Breast epithelium (tissue), 4 donors: ENCODE results near the gene ZNF324. TPM values are rescaled to one million over a fixed set of nuclear protein-coding genes. Genes with fewer than 3 reads are reported as not detected.
A peak's percentile ranks its signal among the peaks of the same experiment; 100 is the strongest.

Source experiments
- DNase-seq, 2 donors: peaks; one replicate each; pipeline ENCODE4 v3.0.0-alpha.2; 2019; ENCODE audit warnings: low spot score in 2 of 2
- H3K27ac ChIP-seq, 2 donors: fragments of 200-600 bp; sonication (generic) in 1 of 2; one replicate each; pipeline ENCODE4 v1.5.1; 2016 to 2019; ENCODE audit warnings: mild to moderate bottlenecking in 1 of 2
- H3K27me3 ChIP-seq, 2 donors: fragments of 200-600 bp; sonication (generic) in 1 of 2; one replicate each; pipeline versions ENCODE4 v1.5.1 to v1.6.0; 2017 to 2019; ENCODE audit warnings: control low read depth in 1 of 2, mild to moderate bottlenecking in 1 of 2
- H3K36me3 ChIP-seq: fragments of 200-600 bp; one replicate; pipeline ENCODE4 v1.5.1; 2019
- H3K4me1 ChIP-seq, 2 donors: fragments of 200-600 bp; sonication (generic); one replicate each; pipeline ENCODE4 v1.5.1; 2016 to 2019; ENCODE audit warnings: control low read depth in 1 of 2
- H3K4me3 ChIP-seq, 3 donors: fragments of 200-600 bp; sonication (generic); 1 replicate in 2 of 3; 2 replicates in 1 of 3; pipeline ENCODE4 v1.5.1; 2016 to 2019; ENCODE audit warnings: mild to moderate bottlenecking in 3 of 3, moderate library complexity in 2 of 3
- H3K9me3 ChIP-seq, 2 donors: fragments of 200-600 bp; sonication (generic) in 1 of 2; one replicate each; pipeline ENCODE4 v1.5.1; 2016 to 2019; ENCODE audit warnings: control low read depth in 1 of 2
- POLR2A ChIP-seq: fragments of 450-650 bp; IDR thresholded peaks from one replicate; pipeline ENCODE4 v1.6.1; 2016; ENCODE audit warnings: antibody characterized with exemption, mild to moderate bottlenecking, moderate library complexity
- POLR2AphosphoS5 ChIP-seq, 3 donors: sonication (generic); formaldehyde crosslinking; IDR thresholded peaks; one replicate each; pipeline ENCODE4 v1.6.1; 2017; ENCODE audit warnings: antibody characterized with exemption in 3 of 3
- intact Hi-C: fragments of 100-400 bp; cut with DNase I; formaldehyde crosslinking; loops from one replicate; pipeline ENCODE4 v1.15.1; 2023; ENCODE audit warnings: low total_unique reads
- total RNA-seq, 3 donors: library from RNA; depleted of rRNA; stranded (reverse); fragments of >200 nt; gene quantifications; one replicate each; pipeline ENCODE4 v1.1.0, GENCODE V29; 2016
- TF ChIP-seq, protein P1 (sequence below), 3 donors: fragments of 450-650 bp; IDR thresholded peaks; one replicate each; pipeline ENCODE4 v1.5.1; 2016 to 2017; ENCODE audit warnings: antibody characterized with exemption in 3 of 3, mild to moderate bottlenecking in 3 of 3, moderate library complexity in 3 of 3

ZNF324 gene
- total RNA-seq, 3 donors from 2014 or later: 9.0 to 30.9 (median 24.3) TPM

DNA sequence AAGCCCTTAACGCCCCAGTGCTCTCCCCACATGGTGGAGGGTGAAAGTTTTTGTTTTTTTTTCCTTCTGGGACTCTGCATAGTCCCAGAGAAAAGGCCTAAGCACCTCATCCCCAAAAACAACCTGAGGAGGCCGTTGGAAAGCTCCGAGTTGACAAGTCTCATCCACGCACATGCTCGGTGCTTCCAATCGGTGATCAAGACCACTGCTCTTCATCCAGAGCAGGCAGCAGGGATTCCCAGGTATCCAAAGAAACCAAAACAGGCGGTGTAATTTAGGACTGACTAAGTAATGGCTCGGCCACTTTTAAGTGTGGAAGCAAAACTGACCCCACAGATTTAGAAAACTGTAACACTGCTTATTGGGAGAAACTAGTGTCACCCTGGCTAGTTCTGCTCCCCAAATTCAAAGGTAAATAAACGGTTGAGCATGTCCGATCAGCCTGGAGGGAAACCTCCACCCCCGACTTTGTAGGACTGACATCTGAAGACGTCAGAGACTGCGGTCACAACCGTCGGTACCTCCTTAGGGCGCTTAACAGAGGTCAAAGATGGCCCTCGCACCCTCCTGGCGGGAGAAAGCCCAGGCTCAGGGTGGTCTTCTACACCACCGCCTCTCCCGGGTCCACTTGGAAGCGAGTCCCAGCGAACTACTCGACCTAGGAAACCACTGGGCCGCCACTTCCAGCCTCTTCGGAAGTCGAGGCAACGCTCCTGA lies 8.3 kb downstream of the ZNF324 start:
- intact Hi-C loops: no loop called here
- H3K9me3 ChIP-seq: no peaks in the 10 kb centered on the region
- no peak for DNase-seq
- peaks cover 5 to 9% of the 10 kb centered on the region in 2 donors for H3K4me1 ChIP-seq
- H3K27me3 ChIP-seq: no peaks in the 10 kb centered on the region
- H3K36me3 ChIP-seq: no peaks in the 10 kb centered on the region
- TF ChIP-seq POLR2A (no peak), POLR2AphosphoS5 (IDR thresholded peaks at IDR 0.05) (no peak)
- TF ChIP-seq, protein P1, sequence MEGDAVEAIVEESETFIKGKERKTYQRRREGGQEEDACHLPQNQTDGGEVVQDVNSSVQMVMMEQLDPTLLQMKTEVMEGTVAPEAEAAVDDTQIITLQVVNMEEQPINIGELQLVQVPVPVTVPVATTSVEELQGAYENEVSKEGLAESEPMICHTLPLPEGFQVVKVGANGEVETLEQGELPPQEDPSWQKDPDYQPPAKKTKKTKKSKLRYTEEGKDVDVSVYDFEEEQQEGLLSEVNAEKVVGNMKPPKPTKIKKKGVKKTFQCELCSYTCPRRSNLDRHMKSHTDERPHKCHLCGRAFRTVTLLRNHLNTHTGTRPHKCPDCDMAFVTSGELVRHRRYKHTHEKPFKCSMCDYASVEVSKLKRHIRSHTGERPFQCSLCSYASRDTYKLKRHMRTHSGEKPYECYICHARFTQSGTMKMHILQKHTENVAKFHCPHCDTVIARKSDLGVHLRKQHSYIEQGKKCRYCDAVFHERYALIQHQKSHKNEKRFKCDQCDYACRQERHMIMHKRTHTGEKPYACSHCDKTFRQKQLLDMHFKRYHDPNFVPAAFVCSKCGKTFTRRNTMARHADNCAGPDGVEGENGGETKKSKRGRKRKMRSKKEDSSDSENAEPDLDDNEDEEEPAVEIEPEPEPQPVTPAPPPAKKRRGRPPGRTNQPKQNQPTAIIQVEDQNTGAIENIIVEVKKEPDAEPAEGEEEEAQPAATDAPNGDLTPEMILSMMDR (IDR thresholded peaks at IDR 0.05): no peak
- peak overlapping the region; percentile 52 to 89 (median 68) for H3K4me3 ChIP-seq
- peak overlapping the region; percentile 91 to 97 for H3K27ac ChIP-seq

DNA sequence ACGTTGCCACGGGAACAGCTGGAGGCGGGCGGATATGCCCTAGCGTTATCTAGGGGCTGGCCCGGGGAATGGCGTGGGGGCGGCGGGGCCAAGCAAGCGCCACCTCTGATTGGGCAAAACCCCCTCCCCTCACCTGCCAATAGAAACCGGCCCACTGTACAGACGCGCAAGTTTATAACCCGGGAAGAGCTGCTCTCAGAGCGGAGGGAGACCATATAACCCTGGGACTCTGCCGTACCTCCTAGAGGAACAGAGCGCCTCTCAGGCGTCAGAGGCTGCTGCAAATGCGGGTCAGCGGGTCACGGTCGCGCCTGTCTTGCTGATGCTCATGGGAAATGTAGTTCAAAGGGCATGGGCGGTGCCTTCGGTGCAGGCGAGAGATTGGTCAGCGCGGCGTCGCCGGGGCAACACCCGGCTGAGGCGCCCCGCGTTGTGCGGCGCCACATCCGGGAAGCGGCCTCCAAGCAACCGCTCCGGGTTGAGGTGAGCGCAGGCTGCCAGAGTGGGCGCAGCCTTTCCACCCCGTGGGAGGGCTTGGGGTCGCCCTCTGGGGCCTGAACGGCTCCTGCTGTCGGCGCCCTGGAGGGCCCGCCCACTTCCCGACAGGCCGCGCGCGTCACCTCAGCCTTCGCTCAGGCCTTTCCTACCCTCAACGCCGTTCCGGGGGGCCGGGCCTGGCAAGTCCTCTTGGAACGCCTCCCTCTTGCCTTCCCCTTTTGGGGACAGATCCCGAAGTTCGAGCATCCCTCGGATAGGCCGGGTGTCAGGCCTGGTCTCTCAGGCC lies 9.0 kb downstream of the ZNF324 start, which contains the start of gene ZNF446:
TSS of gene ZNF446 (plus strand) at position 639 of the 784 bp plus-strand sequence. CDS start 867 bp downstream, outside the sequence.
- Histone ChIP-seq H3K4me1 (peaks cover 5 to 9% of the 10 kb centered on the region in 2 donors), H3K9me3 (no peaks in the 10 kb centered on the region)
- TF ChIP-seq POLR2A (peak; percentile 53), POLR2AphosphoS5 (IDR thresholded peaks at IDR 0.05) (peak; percentile 80 to 90 (median 83))
- TF ChIP-seq, protein P1 (IDR thresholded peaks at IDR 0.05): peak in 1 of 3 donors; percentile 13

DNA sequence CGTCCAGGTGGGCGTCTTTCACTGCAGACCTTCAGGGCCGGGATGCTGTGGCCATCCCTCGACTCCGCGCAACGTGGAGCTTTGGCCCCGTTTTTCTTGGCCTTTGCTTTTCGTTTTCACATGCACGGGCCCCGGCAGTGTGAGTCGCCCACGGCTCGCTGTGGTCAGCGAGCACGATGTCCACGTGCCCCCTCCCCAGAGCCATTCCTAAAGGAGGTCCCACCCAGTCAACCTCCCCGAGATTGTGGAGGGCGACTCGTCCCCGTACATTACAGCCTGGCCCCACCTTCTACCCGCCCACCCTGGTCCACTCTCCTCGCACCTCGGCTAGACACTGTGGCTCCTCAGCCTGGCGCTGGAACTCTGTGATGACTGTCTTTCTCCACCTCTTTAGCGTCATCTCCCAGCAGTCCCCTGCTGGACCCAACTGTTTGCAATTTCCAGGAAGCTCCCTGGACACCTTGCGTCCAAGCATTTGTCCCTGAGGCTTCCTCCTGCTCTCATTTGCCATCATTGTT lies 9.7 kb downstream of the ZNF324 start:
- DNase-seq: no peak
- H3K9me3 ChIP-seq: no peaks in the 10 kb centered on the region

More for the DNA sequence above, 9.0 kb downstream of the ZNF324 start, which contains the start of gene ZNF446:
- Histone ChIP-seq H3K36me3 (no peaks in the 10 kb centered on the region), H3K4me3 (peak within 1 kb of the TSS; percentile 52 to 89 (median 68)), H3K27me3 (no peaks in the 10 kb centered on the region), H3K27ac (peak within 1 kb of the TSS; percentile 91 to 97)
- intact Hi-C loops: no loop called here
- peak; percentile 95 to 98 for DNase-seq

DNA sequence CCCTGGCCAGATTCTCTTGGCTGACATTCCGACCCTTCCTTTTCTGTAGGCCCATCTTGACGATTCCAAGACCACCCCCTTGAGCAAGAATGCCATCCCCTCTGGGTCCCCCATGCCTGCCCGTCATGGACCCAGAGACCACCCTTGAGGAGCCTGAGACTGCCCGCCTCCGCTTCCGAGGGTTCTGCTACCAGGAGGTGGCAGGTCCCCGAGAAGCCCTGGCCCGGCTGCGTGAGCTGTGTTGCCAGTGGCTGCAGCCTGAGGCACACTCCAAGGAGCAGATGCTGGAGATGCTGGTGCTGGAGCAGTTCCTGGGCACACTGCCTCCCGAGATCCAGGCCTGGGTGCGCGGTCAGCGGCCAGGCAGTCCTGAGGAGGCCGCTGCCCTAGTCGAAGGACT lies 10.2 kb downstream of the ZNF324 start:
- Histone ChIP-seq H3K4me1 (peaks cover 5 to 9% of the 10 kb centered on the region in 2 donors), H3K36me3 (no peaks in the 10 kb centered on the region), H3K9me3 (no peaks in the 10 kb centered on the region), H3K27ac (peak overlapping the region; percentile 91 to 97), H3K27me3 (no peaks in the 10 kb centered on the region), H3K4me3 (peak overlapping the region in 1 of 3 donors; percentile 89)
- TF ChIP-seq POLR2AphosphoS5 (IDR thresholded peaks at IDR 0.05) (no peak), POLR2A (no peak)
- TF ChIP-seq, protein P1 (IDR thresholded peaks at IDR 0.05): no peak
- no peak for DNase-seq
- intact Hi-C loops: loop anchor here (1.0 kb wide), 1 partner anchor 27 kb away; no protein-coding TSS in a partner anchor

More for the DNA sequence above, 9.7 kb downstream of the ZNF324 start:
- H3K4me1 ChIP-seq: peaks cover 5 to 9% of the 10 kb centered on the region in 2 donors
- no peaks in the 10 kb centered on the region for H3K27me3 ChIP-seq
- TF ChIP-seq, protein P1 (IDR thresholded peaks at IDR 0.05): no peak
- no peak for TF ChIP-seq POLR2A
- peak in 1 of 3 donors; percentile 29 for TF ChIP-seq POLR2AphosphoS5 (IDR thresholded peaks at IDR 0.05)
- peak overlapping the region; percentile 52 to 89 (median 68) for H3K4me3 ChIP-seq
- peak overlapping the region; percentile 91 to 97 for H3K27ac ChIP-seq
- no peaks in the 10 kb centered on the region for H3K36me3 ChIP-seq
- intact Hi-C loops: loop anchor here (1.0 kb wide), 1 partner anchor 26 kb away; no protein-coding TSS in a partner anchor
